ENCODE data around the gene CARD16. TPM values are rescaled to one million over a fixed set of nuclear protein-coding genes. Genes with fewer than 3 reads are reported as not detected.

CARD16 gene
- total and polyA plus RNA-seq, 2 donors, result 33.9 to 75.7 TPM

GRCh38 chr11:105007463-105007862 lies 37.7 kb downstream of the CARD16 start:
- Histone ChIP-seq H3K4me1 (ENCODE audit: control insufficient read depth in 2 of 2, insufficient read depth in 2 of 2, low read length in 2 of 2) (no peaks in the 10 kb centered on the region), H3K9me3 (ENCODE audit: control insufficient read depth in 2 of 2, insufficient read depth in 1 of 2, low read length in 1 of 2) (no peaks in the 10 kb centered on the region), H3K4me3 (ENCODE audit: low read length in 2 of 2) (no peak overlapping the region), H3K27ac (ENCODE audit: low read depth in 1 of 2, low read length in 1 of 2) (no peak overlapping the region), H3K36me3 (ENCODE audit: control insufficient read depth in 2 of 2, insufficient read depth in 2 of 2, low read length in 1 of 2) (no peaks in the 10 kb centered on the region), H3K27me3 (ENCODE audit: control insufficient read depth in 2 of 2, insufficient read depth in 1 of 2, low read length in 1 of 2) (no peaks in the 10 kb centered on the region)
- DNase-seq (ENCODE audit: low read depth in 6 of 9, low spot score in 9 of 9), result no peak

DNA sequence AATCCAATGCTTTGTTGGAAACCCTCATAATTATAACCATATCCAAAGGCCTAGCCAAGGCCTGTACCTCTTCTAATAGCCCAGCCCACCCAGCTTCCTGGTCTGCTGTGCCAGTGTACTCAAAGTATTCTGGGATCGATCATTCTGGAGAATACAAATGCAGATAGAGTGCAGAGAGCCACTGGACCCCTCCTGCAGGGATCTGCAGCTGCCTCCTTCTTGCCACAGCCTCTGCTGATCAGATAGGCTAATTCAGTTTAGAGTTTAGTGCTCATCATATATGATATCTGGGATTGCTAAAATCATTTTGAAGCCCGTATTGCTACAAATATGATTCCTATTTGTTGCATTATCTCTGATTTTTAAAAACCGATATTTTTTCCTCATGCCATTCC lies 39.7 kb downstream of the CARD16 start:
- no peak overlapping the region for H3K27ac ChIP-seq (ENCODE audit: low read depth in 1 of 2, low read length in 1 of 2)
- no peaks in the 10 kb centered on the region for H3K36me3 ChIP-seq (ENCODE audit: control insufficient read depth in 2 of 2, insufficient read depth in 2 of 2, low read length in 1 of 2)
- no peaks in the 10 kb centered on the region for H3K27me3 ChIP-seq (ENCODE audit: control insufficient read depth in 2 of 2, insufficient read depth in 1 of 2, low read length in 1 of 2)
- WGBS, result 96% methylated on average over 3 of the region's 3 CpGs
- no peaks in the 10 kb centered on the region for H3K4me1 ChIP-seq (ENCODE audit: control insufficient read depth in 2 of 2, insufficient read depth in 2 of 2, low read length in 2 of 2)
- H3K4me3 ChIP-seq (ENCODE audit: low read length in 2 of 2), result no peak overlapping the region
- H3K9me3 ChIP-seq (ENCODE audit: control insufficient read depth in 2 of 2, insufficient read depth in 1 of 2, low read length in 1 of 2), result no peaks in the 10 kb centered on the region
- DNase-seq (ENCODE audit: low read depth in 6 of 9, low spot score in 9 of 9), result no peak

GRCh38 chr11:105004021-105004420 lies 41.1 kb downstream of the CARD16 start:
- no peak for DNase-seq (ENCODE audit: low read depth in 6 of 9, low spot score in 9 of 9)

DNA sequence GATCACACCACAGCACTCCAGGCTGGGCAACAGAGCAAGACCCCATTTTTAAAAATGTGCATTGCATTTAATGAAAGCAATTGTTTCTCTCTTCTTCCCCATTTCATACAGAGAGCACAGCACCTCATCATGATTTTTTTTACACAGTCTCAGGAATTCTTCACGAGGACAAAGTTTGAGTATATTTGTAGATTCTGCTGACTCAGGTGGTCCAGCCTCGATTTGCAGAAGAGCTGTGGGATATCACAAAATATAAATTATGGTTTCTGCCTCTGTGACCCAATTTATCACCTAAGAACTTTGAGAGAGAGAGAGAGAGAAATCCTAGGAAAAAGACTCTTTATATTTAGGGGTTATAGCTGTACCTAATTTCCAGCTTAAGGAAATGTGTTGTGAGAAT lies 42.0 kb downstream of the CARD16 start:
- no peak overlapping the region for H3K27ac ChIP-seq (ENCODE audit: low read depth in 1 of 2, low read length in 1 of 2)
- no peaks in the 10 kb centered on the region for H3K36me3 ChIP-seq (ENCODE audit: control insufficient read depth in 2 of 2, insufficient read depth in 2 of 2, low read length in 1 of 2)
- H3K4me1 ChIP-seq (ENCODE audit: control insufficient read depth in 2 of 2, insufficient read depth in 2 of 2, low read length in 2 of 2), result no peaks in the 10 kb centered on the region
- DNase-seq (ENCODE audit: low read depth in 6 of 9, low spot score in 9 of 9), result no peak
- no peak overlapping the region for H3K4me3 ChIP-seq (ENCODE audit: low read length in 2 of 2)
- no peaks in the 10 kb centered on the region for H3K27me3 ChIP-seq (ENCODE audit: control insufficient read depth in 2 of 2, insufficient read depth in 1 of 2, low read length in 1 of 2)
- H3K9me3 ChIP-seq (ENCODE audit: control insufficient read depth in 2 of 2, insufficient read depth in 1 of 2, low read length in 1 of 2), result no peaks in the 10 kb centered on the region
- WGBS, result 89% methylated on average over 2 of the region's 2 CpGs

More at GRCh38 chr11:105004021-105004420, 41.1 kb downstream of the CARD16 start:
- Histone ChIP-seq H3K27ac (ENCODE audit: low read depth in 1 of 2, low read length in 1 of 2) (no peak overlapping the region), H3K9me3 (ENCODE audit: control insufficient read depth in 2 of 2, insufficient read depth in 1 of 2, low read length in 1 of 2) (no peaks in the 10 kb centered on the region), H3K4me1 (ENCODE audit: control insufficient read depth in 2 of 2, insufficient read depth in 2 of 2, low read length in 2 of 2) (no peaks in the 10 kb centered on the region), H3K27me3 (ENCODE audit: control insufficient read depth in 2 of 2, insufficient read depth in 1 of 2, low read length in 1 of 2) (no peaks in the 10 kb centered on the region), H3K36me3 (ENCODE audit: control insufficient read depth in 2 of 2, insufficient read depth in 2 of 2, low read length in 1 of 2) (no peaks in the 10 kb centered on the region), H3K4me3 (ENCODE audit: low read length in 2 of 2) (no peak overlapping the region)
- WGBS, result 96% methylated on average over 3 of the region's 3 CpGs

GRCh38 chr11:105000797-105001196 lies 44.3 kb downstream of the CARD16 start:
- no peak overlapping the region for H3K27ac ChIP-seq (ENCODE audit: low read depth in 1 of 2, low read length in 1 of 2)
- DNase-seq (ENCODE audit: low read depth in 6 of 9, low spot score in 9 of 9), result peak in 7 of 9 donors; percentile 5 to 35 (median 9)
- H3K9me3 ChIP-seq (ENCODE audit: control insufficient read depth in 2 of 2, insufficient read depth in 1 of 2, low read length in 1 of 2), result no peaks in the 10 kb centered on the region
- no peaks in the 10 kb centered on the region for H3K36me3 ChIP-seq (ENCODE audit: control insufficient read depth in 2 of 2, insufficient read depth in 2 of 2, low read length in 1 of 2)
- H3K27me3 ChIP-seq (ENCODE audit: control insufficient read depth in 2 of 2, insufficient read depth in 1 of 2, low read length in 1 of 2), result no peaks in the 10 kb centered on the region
- no peak overlapping the region for H3K4me3 ChIP-seq (ENCODE audit: low read length in 2 of 2)
- no peaks in the 10 kb centered on the region for H3K4me1 ChIP-seq (ENCODE audit: control insufficient read depth in 2 of 2, insufficient read depth in 2 of 2, low read length in 2 of 2)
- WGBS, result 91% methylated on average over 7 of the region's 7 CpGs

- DNase-seq (ENCODE audit: low read depth in 6 of 9, low spot score in 9 of 9), result no peak
- WGBS, result 97% methylated on average over 5 of the region's 5 CpGs
- no peaks in the 10 kb centered on the region for H3K9me3 ChIP-seq (ENCODE audit: control insufficient read depth in 2 of 2, insufficient read depth in 1 of 2, low read length in 1 of 2)
- H3K4me3 ChIP-seq (ENCODE audit: low read length in 2 of 2), result no peak overlapping the region
- H3K36me3 ChIP-seq (ENCODE audit: control insufficient read depth in 2 of 2, insufficient read depth in 2 of 2, low read length in 1 of 2), result no peaks in the 10 kb centered on the region
- H3K27me3 ChIP-seq (ENCODE audit: control insufficient read depth in 2 of 2, insufficient read depth in 1 of 2, low read length in 1 of 2), result no peaks in the 10 kb centered on the region
- no peak overlapping the region for H3K27ac ChIP-seq (ENCODE audit: low read depth in 1 of 2, low read length in 1 of 2)
- no peaks in the 10 kb centered on the region for H3K4me1 ChIP-seq (ENCODE audit: control insufficient read depth in 2 of 2, insufficient read depth in 2 of 2, low read length in 2 of 2)
These were observed 45.0 kb downstream of the CARD16 start for GRCh38 chr11:105000167-105000566.

GRCh38 chr11:104999721-105000120 lies 45.4 kb downstream of the CARD16 start:
- H3K4me3 ChIP-seq (ENCODE audit: low read length in 2 of 2), result no peak overlapping the region
- no peaks in the 10 kb centered on the region for H3K27me3 ChIP-seq (ENCODE audit: control insufficient read depth in 2 of 2, insufficient read depth in 1 of 2, low read length in 1 of 2)
- H3K27ac ChIP-seq (ENCODE audit: low read depth in 1 of 2, low read length in 1 of 2), result no peak overlapping the region
- no peaks in the 10 kb centered on the region for H3K4me1 ChIP-seq (ENCODE audit: control insufficient read depth in 2 of 2, insufficient read depth in 2 of 2, low read length in 2 of 2)
- no peak for DNase-seq (ENCODE audit: low read depth in 6 of 9, low spot score in 9 of 9)
- H3K9me3 ChIP-seq (ENCODE audit: control insufficient read depth in 2 of 2, insufficient read depth in 1 of 2, low read length in 1 of 2), result no peaks in the 10 kb centered on the region
- 67% methylated on average over 1 of the region's 1 CpG for WGBS
- H3K36me3 ChIP-seq (ENCODE audit: control insufficient read depth in 2 of 2, insufficient read depth in 2 of 2, low read length in 1 of 2), result no peaks in the 10 kb centered on the region

DNA sequence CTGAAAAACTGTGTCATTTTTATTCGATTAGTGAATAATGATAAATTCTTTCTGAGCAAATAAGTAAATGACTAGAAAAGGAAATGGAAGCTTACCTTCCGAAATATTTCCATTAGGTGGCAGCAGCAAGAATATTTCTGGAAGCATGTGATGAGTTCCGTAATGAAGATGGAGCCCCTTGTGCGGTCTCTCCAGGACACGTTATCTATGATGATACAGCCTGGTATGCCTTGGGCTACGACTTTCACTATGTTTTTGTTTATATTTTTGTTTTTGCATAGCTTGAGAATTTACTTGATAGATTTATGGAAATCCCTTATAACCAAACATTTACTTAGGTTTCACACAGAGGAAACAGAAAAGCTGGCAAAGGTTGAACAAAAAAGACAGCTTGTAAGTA lies 47.8 kb downstream of the CARD16 start:
- Histone ChIP-seq H3K27ac (ENCODE audit: low read depth in 1 of 2, low read length in 1 of 2) (no peak overlapping the region), H3K27me3 (ENCODE audit: control insufficient read depth in 2 of 2, insufficient read depth in 1 of 2, low read length in 1 of 2) (no peaks in the 10 kb centered on the region), H3K36me3 (ENCODE audit: control insufficient read depth in 2 of 2, insufficient read depth in 2 of 2, low read length in 1 of 2) (no peaks in the 10 kb centered on the region), H3K4me3 (ENCODE audit: low read length in 2 of 2) (no peak overlapping the region), H3K4me1 (ENCODE audit: control insufficient read depth in 2 of 2, insufficient read depth in 2 of 2, low read length in 2 of 2) (no peaks in the 10 kb centered on the region), H3K9me3 (ENCODE audit: control insufficient read depth in 2 of 2, insufficient read depth in 1 of 2, low read length in 1 of 2) (no peaks in the 10 kb centered on the region)
- 92% methylated on average over 6 of the region's 6 CpGs for WGBS
- no peak for DNase-seq (ENCODE audit: low read depth in 6 of 9, low spot score in 9 of 9)

- no peaks in the 10 kb centered on the region for H3K27me3 ChIP-seq (ENCODE audit: control insufficient read depth in 2 of 2, insufficient read depth in 1 of 2, low read length in 1 of 2)
- no peak for DNase-seq (ENCODE audit: low read depth in 6 of 9, low spot score in 9 of 9)
- no peaks in the 10 kb centered on the region for H3K36me3 ChIP-seq (ENCODE audit: control insufficient read depth in 2 of 2, insufficient read depth in 2 of 2, low read length in 1 of 2)
- H3K4me1 ChIP-seq (ENCODE audit: control insufficient read depth in 2 of 2, insufficient read depth in 2 of 2, low read length in 2 of 2), result no peaks in the 10 kb centered on the region
- no peak overlapping the region for H3K27ac ChIP-seq (ENCODE audit: low read depth in 1 of 2, low read length in 1 of 2)
- no peak overlapping the region for H3K4me3 ChIP-seq (ENCODE audit: low read length in 2 of 2)
- H3K9me3 ChIP-seq (ENCODE audit: control insufficient read depth in 2 of 2, insufficient read depth in 1 of 2, low read length in 1 of 2), result no peaks in the 10 kb centered on the region
- 90% methylated on average over 2 of the region's 2 CpGs for WGBS
These were observed 50.1 kb downstream of the CARD16 start for GRCh38 chr11:104995001-104995408.

GRCh38 chr11:104992781-104993180 lies 52.4 kb downstream of the CARD16 start:
- Histone ChIP-seq H3K36me3 (ENCODE audit: control insufficient read depth in 2 of 2, insufficient read depth in 2 of 2, low read length in 1 of 2) (no peaks in the 10 kb centered on the region), H3K27me3 (ENCODE audit: control insufficient read depth in 2 of 2, insufficient read depth in 1 of 2, low read length in 1 of 2) (no peaks in the 10 kb centered on the region), H3K9me3 (ENCODE audit: control insufficient read depth in 2 of 2, insufficient read depth in 1 of 2, low read length in 1 of 2) (no peaks in the 10 kb centered on the region), H3K4me1 (ENCODE audit: control insufficient read depth in 2 of 2, insufficient read depth in 2 of 2, low read length in 2 of 2) (no peaks in the 10 kb centered on the region), H3K27ac (ENCODE audit: low read depth in 1 of 2, low read length in 1 of 2) (no peak overlapping the region), H3K4me3 (ENCODE audit: low read length in 2 of 2) (no peak overlapping the region)
- no peak for DNase-seq (ENCODE audit: low read depth in 6 of 9, low spot score in 9 of 9)
- WGBS, result 89% methylated on average over 1 of the region's 1 CpG

Measured in thymus (tissue), 11 donors.